ENCODE results near the gene BCAM. TPM values are rescaled to one million over a fixed set of nuclear protein-coding genes. Genes with fewer than 3 reads are reported as not detected.
"Not testable (repeated sequence)": the region's sequence is repeated elsewhere in the genome, so short reads cannot be mapped to it uniquely, and the experiment has no call there.

The BCAM gene
- total RNA-seq, 3 donors from 2014 or later: 17.1 to 102 (median 75.4) TPM

DNA sequence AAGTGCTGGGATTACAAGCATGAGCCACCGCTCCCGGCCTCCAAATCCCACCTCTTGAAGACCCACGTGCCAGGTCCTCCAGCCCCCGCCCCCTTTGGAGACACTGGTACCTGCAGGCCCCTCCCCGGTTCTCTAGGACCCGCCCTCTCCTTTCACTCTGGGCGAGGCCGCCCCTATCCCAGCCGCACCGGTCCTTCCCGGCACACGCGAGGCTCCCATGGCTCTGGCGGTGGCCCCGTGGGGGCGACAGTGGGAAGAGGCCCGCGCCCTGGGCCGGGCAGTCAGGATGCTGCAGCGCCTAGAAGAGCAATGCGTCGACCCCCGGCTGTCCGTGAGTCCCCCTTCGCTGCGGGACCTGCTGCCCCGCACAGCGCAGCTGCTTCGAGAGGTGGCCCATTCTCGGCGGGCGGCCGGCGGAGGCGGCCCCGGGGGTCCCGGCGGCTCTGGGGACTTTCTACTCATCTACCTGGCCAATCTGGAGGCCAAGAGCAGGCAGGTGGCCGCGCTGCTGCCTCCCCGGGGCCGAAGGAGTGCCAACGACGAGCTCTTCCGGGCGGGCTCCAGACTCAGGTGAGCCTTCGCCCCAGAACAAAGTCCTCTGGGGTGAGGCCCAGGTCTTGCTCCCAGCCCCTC lies 31.1 kb upstream of the BCAM start, which contains the start of gene CBLC:
TSS of gene CBLC (plus strand) at position 176 of the 633 bp plus-strand sequence. CDS start at position 218, 42 bp downstream.
- peak within 1 kb of the TSS; percentile 75 to 83 for H3K27ac ChIP-seq
- intact Hi-C loops (cut with DNase I; ENCODE audit: low total_unique reads): loop anchor here (1.0 kb wide), 1 partner anchor 40 kb away; no protein-coding TSS in a partner anchor
- H3K36me3 ChIP-seq: no peaks in the 10 kb centered on the region
- TF ChIP-seq POLR2A (IDR thresholded peaks at IDR 0.05) (peak; percentile 51), POLR2AphosphoS5 (IDR thresholded peaks at IDR 0.05) (peak in 2 of 3 donors; percentile 21 to 80)
- TF ChIP-seq, protein P1, sequence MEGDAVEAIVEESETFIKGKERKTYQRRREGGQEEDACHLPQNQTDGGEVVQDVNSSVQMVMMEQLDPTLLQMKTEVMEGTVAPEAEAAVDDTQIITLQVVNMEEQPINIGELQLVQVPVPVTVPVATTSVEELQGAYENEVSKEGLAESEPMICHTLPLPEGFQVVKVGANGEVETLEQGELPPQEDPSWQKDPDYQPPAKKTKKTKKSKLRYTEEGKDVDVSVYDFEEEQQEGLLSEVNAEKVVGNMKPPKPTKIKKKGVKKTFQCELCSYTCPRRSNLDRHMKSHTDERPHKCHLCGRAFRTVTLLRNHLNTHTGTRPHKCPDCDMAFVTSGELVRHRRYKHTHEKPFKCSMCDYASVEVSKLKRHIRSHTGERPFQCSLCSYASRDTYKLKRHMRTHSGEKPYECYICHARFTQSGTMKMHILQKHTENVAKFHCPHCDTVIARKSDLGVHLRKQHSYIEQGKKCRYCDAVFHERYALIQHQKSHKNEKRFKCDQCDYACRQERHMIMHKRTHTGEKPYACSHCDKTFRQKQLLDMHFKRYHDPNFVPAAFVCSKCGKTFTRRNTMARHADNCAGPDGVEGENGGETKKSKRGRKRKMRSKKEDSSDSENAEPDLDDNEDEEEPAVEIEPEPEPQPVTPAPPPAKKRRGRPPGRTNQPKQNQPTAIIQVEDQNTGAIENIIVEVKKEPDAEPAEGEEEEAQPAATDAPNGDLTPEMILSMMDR (IDR thresholded peaks at IDR 0.05): peak in 1 of 3 donors; percentile 25
- peak; percentile 82 to 89 for DNase-seq (ENCODE audit: low spot score in 2 of 2)
- H3K27me3 ChIP-seq: no peaks in the 10 kb centered on the region
- H3K4me1 ChIP-seq: no peaks in the 10 kb centered on the region
- H3K4me3 ChIP-seq: peak within 1 kb of the TSS in 2 of 3 donors; percentile 59 to 63
- no peaks in the 10 kb centered on the region for H3K9me3 ChIP-seq

DNA sequence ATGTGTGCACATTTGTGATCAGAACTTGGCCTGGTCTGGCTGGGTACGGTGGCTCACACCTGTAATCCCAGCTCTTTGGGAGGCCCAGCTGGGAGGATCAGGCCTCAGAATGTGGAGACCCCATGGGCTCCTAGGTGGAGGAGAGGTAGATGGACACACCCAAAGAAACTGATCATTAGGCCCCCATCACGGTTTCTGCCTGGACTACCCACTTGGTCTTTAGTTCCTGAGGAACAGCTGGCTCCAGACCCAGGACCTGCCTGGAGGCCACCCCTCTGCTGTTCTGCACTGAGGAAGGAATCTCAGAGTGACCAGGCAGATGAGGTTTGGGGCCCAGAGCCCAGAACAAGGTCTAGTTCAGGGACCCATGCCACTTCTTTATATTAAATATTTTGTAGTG lies 29.8 kb upstream of the BCAM start:
- no peaks in the 10 kb centered on the region for H3K36me3 ChIP-seq
- H3K4me3 ChIP-seq: no peak overlapping the region
- TF ChIP-seq, protein P1 (IDR thresholded peaks at IDR 0.05): no peak
- TF ChIP-seq POLR2A (IDR thresholded peaks at IDR 0.05) (no peak), POLR2AphosphoS5 (IDR thresholded peaks at IDR 0.05) (no peak)
- intact Hi-C loops (cut with DNase I; ENCODE audit: low total_unique reads): no loop called here
- H3K4me1 ChIP-seq: no peaks in the 10 kb centered on the region
- no peaks in the 10 kb centered on the region for H3K9me3 ChIP-seq
- peak overlapping the region in 1 of 2 donors; percentile 42 for H3K27ac ChIP-seq
- no peak for DNase-seq (ENCODE audit: low spot score in 2 of 2)
- no peaks in the 10 kb centered on the region for H3K27me3 ChIP-seq

DNA sequence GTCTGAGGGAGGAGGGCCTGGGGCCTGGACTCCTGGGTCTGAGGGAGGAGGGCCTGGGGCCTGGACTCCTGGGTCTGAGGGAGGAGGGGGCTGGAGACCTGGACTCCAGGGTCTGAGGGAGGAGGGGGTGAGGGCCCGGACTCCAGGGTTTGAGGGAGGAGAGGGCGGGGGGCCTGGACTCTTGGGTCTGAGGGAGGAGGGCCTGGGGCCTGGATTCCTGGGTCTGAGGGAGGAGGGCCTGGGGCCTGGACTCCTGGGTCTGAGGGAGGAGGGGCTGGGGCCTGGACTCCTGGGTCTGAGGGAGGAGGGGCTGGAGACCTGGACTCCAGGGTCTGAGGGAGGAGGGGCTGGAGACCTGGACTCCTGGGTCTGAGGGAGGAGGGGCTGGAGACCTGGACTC lies 27.2 kb upstream of the BCAM start:
- H3K27me3 ChIP-seq; H3K27ac ChIP-seq; intact Hi-C loops (cut with DNase I; ENCODE audit: low total_unique reads); H3K4me3 ChIP-seq; H3K4me1 ChIP-seq; DNase-seq (ENCODE audit: low spot score in 2 of 2); H3K36me3 ChIP-seq; H3K9me3 ChIP-seq: not testable (repeated sequence)

DNA sequence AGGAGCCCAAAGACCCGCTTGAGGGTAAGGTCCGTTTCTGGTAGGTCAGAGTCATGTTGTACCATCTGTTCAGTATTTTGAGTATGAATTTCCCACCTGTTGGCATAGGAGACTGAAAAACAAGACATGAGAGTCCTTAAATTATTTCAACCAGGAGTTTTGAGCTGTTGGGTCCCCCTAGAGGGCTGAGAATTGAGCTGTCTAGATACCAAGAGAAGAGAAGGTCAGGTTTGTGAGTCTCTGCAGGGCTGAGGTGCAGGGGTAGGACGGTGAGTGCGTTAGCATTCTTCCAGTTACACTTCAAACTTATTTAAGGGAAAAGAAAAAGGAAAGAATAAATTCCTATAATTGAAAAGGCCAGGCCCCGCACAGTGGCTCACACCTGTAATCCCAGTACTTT lies 26.2 kb upstream of the BCAM start:
- intact Hi-C loops (cut with DNase I; ENCODE audit: low total_unique reads): no loop called here
- Histone ChIP-seq H3K27ac (no peak overlapping the region), H3K9me3 (no peaks in the 10 kb centered on the region), H3K4me3 (no peak overlapping the region), H3K36me3 (no peaks in the 10 kb centered on the region), H3K4me1 (no peaks in the 10 kb centered on the region), H3K27me3 (no peaks in the 10 kb centered on the region)
- TF ChIP-seq, protein P1 (IDR thresholded peaks at IDR 0.05): no peak
- TF ChIP-seq POLR2A (IDR thresholded peaks at IDR 0.05) (no peak), POLR2AphosphoS5 (IDR thresholded peaks at IDR 0.05) (no peak)
- DNase-seq (ENCODE audit: low spot score in 2 of 2): no peak

DNA sequence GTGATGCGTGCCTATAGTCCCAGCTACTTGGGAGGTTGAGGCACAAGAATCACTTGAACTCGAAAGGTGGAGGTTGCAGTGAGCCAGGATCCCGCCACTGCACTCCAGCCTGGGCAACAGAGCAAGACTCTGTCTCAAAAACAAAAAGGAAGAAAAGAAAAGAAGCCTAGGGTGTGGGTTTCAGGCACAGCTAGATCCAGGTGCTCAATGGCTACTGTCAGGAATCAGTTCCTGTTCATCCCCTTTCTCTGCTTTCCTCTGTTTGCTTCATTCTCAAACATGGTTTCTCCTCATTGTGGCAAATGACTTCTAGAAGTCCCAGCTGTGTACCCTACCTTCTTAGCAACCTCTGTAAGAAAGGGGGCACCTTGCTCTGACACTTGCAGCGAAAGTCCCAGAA lies 25.4 kb upstream of the BCAM start:
- DNase-seq (ENCODE audit: low spot score in 2 of 2): no peak
- no peaks in the 10 kb centered on the region for H3K9me3 ChIP-seq
- TF ChIP-seq, protein P1 (IDR thresholded peaks at IDR 0.05): no peak
- TF ChIP-seq POLR2AphosphoS5 (IDR thresholded peaks at IDR 0.05): no peak
- no peak for TF ChIP-seq POLR2A (IDR thresholded peaks at IDR 0.05)
- H3K27ac ChIP-seq: no peak overlapping the region
- intact Hi-C loops (cut with DNase I; ENCODE audit: low total_unique reads): no loop called here
- H3K36me3 ChIP-seq: no peaks in the 10 kb centered on the region
- no peaks in the 10 kb centered on the region for H3K4me1 ChIP-seq
- H3K4me3 ChIP-seq: no peak overlapping the region
- H3K27me3 ChIP-seq: no peaks in the 10 kb centered on the region
